Suprapubic skin (tissue), 3 donors: Measurements from ENCODE around the gene INSR.

Source experiments
- POLR2AphosphoS5 ChIP-seq, 3 donors: sonication (generic); formaldehyde crosslinking; IDR thresholded peaks; one replicate each; pipeline ENCODE4 v1.6.1; 2017; ENCODE audit warnings: antibody characterized with exemption in 3 of 3
- TF ChIP-seq, protein P1 (sequence below), 2 donors: fragments of 200-600 bp in 1 of 2; fragments of 450-650 bp in 1 of 2; sonication (generic) in 1 of 2; IDR thresholded peaks; one replicate each; pipeline ENCODE4 v1.5.1; 2016 to 2019; ENCODE audit warnings: antibody characterized with exemption in 2 of 2, mild to moderate bottlenecking in 1 of 2, moderate library complexity in 1 of 2

DNA sequence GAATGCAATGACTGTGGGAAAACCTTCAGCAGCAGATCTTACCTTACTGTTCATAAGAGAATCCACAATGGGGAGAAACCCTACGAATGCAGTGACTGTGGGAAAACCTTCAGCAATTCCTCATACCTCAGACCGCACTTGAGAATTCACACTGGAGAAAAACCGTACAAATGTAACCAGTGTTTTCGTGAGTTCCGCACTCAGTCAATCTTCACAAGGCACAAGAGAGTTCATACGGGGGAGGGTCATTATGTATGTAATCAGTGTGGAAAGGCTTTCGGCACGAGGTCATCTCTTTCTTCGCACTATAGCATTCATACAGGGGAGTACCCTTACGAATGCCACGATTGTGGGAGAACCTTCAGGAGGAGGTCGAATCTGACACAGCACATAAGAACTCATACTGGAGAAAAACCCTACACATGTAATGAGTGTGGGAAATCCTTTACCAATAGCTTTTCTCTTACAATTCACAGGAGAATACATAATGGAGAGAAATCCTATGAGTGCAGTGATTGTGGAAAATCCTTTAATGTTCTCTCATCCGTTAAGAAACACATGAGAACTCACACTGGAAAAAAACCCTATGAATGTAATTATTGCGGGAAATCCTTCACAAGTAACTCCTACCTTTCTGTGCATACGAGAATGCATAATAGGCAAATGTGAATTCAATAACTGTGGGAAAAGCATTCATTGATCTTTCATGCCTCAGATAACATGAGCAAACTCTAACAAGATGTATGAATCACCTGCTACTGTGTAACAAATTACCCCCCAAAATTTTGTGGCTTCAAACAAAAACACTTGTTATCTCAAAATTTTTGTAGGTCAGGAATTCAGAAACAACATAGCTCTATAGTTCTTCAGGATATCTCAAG lies 210.9 kb downstream of the INSR start:
- TF ChIP-seq POLR2AphosphoS5 (IDR thresholded peaks at IDR 0.05) = no peak
- TF ChIP-seq, protein P1, sequence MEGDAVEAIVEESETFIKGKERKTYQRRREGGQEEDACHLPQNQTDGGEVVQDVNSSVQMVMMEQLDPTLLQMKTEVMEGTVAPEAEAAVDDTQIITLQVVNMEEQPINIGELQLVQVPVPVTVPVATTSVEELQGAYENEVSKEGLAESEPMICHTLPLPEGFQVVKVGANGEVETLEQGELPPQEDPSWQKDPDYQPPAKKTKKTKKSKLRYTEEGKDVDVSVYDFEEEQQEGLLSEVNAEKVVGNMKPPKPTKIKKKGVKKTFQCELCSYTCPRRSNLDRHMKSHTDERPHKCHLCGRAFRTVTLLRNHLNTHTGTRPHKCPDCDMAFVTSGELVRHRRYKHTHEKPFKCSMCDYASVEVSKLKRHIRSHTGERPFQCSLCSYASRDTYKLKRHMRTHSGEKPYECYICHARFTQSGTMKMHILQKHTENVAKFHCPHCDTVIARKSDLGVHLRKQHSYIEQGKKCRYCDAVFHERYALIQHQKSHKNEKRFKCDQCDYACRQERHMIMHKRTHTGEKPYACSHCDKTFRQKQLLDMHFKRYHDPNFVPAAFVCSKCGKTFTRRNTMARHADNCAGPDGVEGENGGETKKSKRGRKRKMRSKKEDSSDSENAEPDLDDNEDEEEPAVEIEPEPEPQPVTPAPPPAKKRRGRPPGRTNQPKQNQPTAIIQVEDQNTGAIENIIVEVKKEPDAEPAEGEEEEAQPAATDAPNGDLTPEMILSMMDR (IDR thresholded peaks at IDR 0.05) = no peak
